HEK293 (cell line): ENCODE results near the gene ATP12A.
A peak's percentile ranks its signal among the peaks of the same experiment; 100 is the strongest.

Experiments
- CTCF ChIA-PET: fragments of 350-600 bp; formaldehyde crosslinking; extraction: SDS; loops from one replicate; lab custom pipeline; 2021; ENCODE audit warnings: antibody characterized with exemption; lab: Yijun Ruan, JAX
- POLR2A ChIA-PET: fragments of 300-600 bp; formaldehyde crosslinking; extraction: SDS; loops from one replicate; lab custom pipeline; 2020; ENCODE audit warnings: antibody characterized with exemption, inconsistent platforms; lab: Yijun Ruan, JAX
- H3K27ac ChIP-seq: fragments of 200-500 bp; sonication (Bioruptor generic); 2 replicates; pipeline ENCODE4 v1.5.1; 2014; ENCODE audit warnings: low read depth, low read length, control low read depth, inconsistent platforms; ENCODE audit errors: extremely low read depth
- H3K36me3 ChIP-seq, 2 experiments: fragments of 200-500 bp in 1 of 2; sonication (Bioruptor generic) in 1 of 2; 1 replicate in 1 of 2; 2 replicates in 1 of 2; pipeline ENCODE4 v1.5.1; 2014 to 2017; ENCODE audit warnings: inconsistent platforms in 2 of 2, low read length in 2 of 2; ENCODE audit not compliant: control insufficient read depth in 2 of 2, insufficient read depth in 1 of 2
- H3K4me1 ChIP-seq: fragments of 200-500 bp; sonication (Bioruptor generic); 2 replicates; pipeline ENCODE4 v1.5.1; 2014; ENCODE audit warnings: mild to moderate bottlenecking, low read length, inconsistent platforms; ENCODE audit not compliant: control insufficient read depth, insufficient read depth
- H3K4me3 ChIP-seq: 2 replicates; pipeline ENCODE4 v1.5.1; 2011; ENCODE audit warnings: low read depth, mild to moderate bottlenecking, control low read depth, low read length, moderate library complexity
- H3K9me3 ChIP-seq: fragments of 200-500 bp; sonication (Bioruptor generic); 2 replicates; pipeline ENCODE4 v1.5.1; 2014; ENCODE audit warnings: low read depth, low read length, inconsistent platforms; ENCODE audit not compliant: control insufficient read depth, insufficient read depth
- EGR2 ChIP-seq: fragments of 450-650 bp; formaldehyde crosslinking; IDR thresholded peaks from 2 replicates; pipeline ENCODE4 v1.5.1; 2016; ENCODE audit warnings: low read depth, missing biosample characterization, missing genetic modification characterization
- HOXD13 ChIP-seq: sonication (generic); formaldehyde crosslinking; IDR thresholded peaks from 2 replicates; pipeline ENCODE4 v1.8.0; 2022; ENCODE audit warnings: missing genetic modification reagents, borderline replicate concordance
- KLF16 ChIP-seq: fragments of 450-650 bp; formaldehyde crosslinking; IDR thresholded peaks from 2 replicates; pipeline ENCODE4 v1.5.1; 2017; ENCODE audit warnings: missing biosample characterization, missing genetic modification characterization
- KLF7 ChIP-seq: fragments of 450-650 bp; formaldehyde crosslinking; IDR thresholded peaks from 2 replicates; pipeline ENCODE4 v1.5.1; 2016; ENCODE audit warnings: missing biosample characterization, missing genetic modification characterization, borderline replicate concordance
- KLF8 ChIP-seq: fragments of 450-650 bp; formaldehyde crosslinking; IDR thresholded peaks from 2 replicates; pipeline ENCODE4 v1.5.1; 2016; ENCODE audit warnings: missing biosample characterization, missing genetic modification characterization
- OSR2 ChIP-seq: fragments of 450-650 bp; formaldehyde crosslinking; IDR thresholded peaks from 2 replicates; pipeline ENCODE4 v1.5.1; 2016; ENCODE audit warnings: missing biosample characterization, missing genetic modification characterization
- SP2 ChIP-seq: fragments of 450-650 bp; formaldehyde crosslinking; IDR thresholded peaks from 2 replicates; pipeline ENCODE4 v1.5.1; 2016; ENCODE audit warnings: missing biosample characterization, missing genetic modification characterization
- SP7 ChIP-seq: fragments of 450-650 bp; formaldehyde crosslinking; IDR thresholded peaks from 2 replicates; pipeline ENCODE4 v1.5.1; 2016; ENCODE audit warnings: missing biosample characterization, missing genetic modification characterization
- TCF7L2 ChIP-seq: IDR thresholded peaks from 2 replicates; pipeline ENCODE4 v1.6.1; 2011; ENCODE audit warnings: low read depth, mild to moderate bottlenecking, inconsistent platforms, low read length, moderate library complexity, borderline replicate concordance
- ZBTB48 ChIP-seq: fragments of 450-650 bp; formaldehyde crosslinking; IDR thresholded peaks from 2 replicates; pipeline ENCODE4 v1.5.1; 2016; ENCODE audit warnings: missing biosample characterization, missing genetic modification characterization
- ZNF221 ChIP-seq: fragments of 450-650 bp; formaldehyde crosslinking; IDR thresholded peaks from 2 replicates; pipeline ENCODE4 v1.5.1; 2017; ENCODE audit warnings: missing biosample characterization, missing genetic modification characterization, borderline replicate concordance
- ZNF335 ChIP-seq: fragments of 450-650 bp; formaldehyde crosslinking; conservative IDR thresholded peaks from 2 replicates; pipeline ENCODE4 v1.5.1; 2016; ENCODE audit warnings: missing biosample characterization, missing genetic modification characterization
- ZNF37A ChIP-seq: fragments of 450-650 bp; IDR thresholded peaks from 2 replicates; pipeline ENCODE4 v1.5.1; 2018; ENCODE audit warnings: missing biosample characterization, missing genetic modification characterization
- ZNF426 ChIP-seq: fragments of 450-650 bp; formaldehyde crosslinking; IDR thresholded peaks from 2 replicates; pipeline ENCODE4 v1.5.1; 2017; ENCODE audit warnings: missing biosample characterization, missing genetic modification characterization, mild to moderate bottlenecking, inconsistent platforms, moderate library complexity
- ZNF433 ChIP-seq: fragments of 450-650 bp; formaldehyde crosslinking; IDR thresholded peaks from 2 replicates; pipeline ENCODE4 v1.5.1; 2016; ENCODE audit warnings: missing biosample characterization, missing genetic modification characterization, low read depth
- ZNF501 ChIP-seq: fragments of 450-650 bp; formaldehyde crosslinking; IDR thresholded peaks from 2 replicates; pipeline ENCODE4 v1.5.1; 2016; ENCODE audit warnings: missing biosample characterization, missing genetic modification characterization
- ZNF585B ChIP-seq: fragments of 450-650 bp; formaldehyde crosslinking; IDR thresholded peaks from 2 replicates; pipeline ENCODE4 v1.5.1; 2016; ENCODE audit warnings: missing biosample characterization, missing genetic modification characterization
- ZNF610 ChIP-seq: fragments of 450-650 bp; formaldehyde crosslinking; IDR thresholded peaks from 2 replicates; pipeline ENCODE4 v1.5.1; 2016; ENCODE audit warnings: missing biosample characterization, missing genetic modification characterization, borderline replicate concordance
- ZNF629 ChIP-seq: fragments of 450-650 bp; formaldehyde crosslinking; IDR thresholded peaks from 2 replicates; pipeline ENCODE4 v1.5.1; 2017; ENCODE audit warnings: missing biosample characterization, missing genetic modification characterization
- ZNF677 ChIP-seq: fragments of 450-650 bp; IDR thresholded peaks from 2 replicates; pipeline ENCODE4 v1.5.0; 2018; ENCODE audit warnings: missing biosample characterization, mild to moderate bottlenecking, missing genetic modification characterization, moderate library complexity
- ZNF791 ChIP-seq: fragments of 450-650 bp; formaldehyde crosslinking; IDR thresholded peaks from 2 replicates; pipeline ENCODE4 v1.5.1; 2016; ENCODE audit warnings: missing biosample characterization, missing genetic modification characterization
- TF ChIP-seq, protein P1 (sequence below): fragments of 450-650 bp; formaldehyde crosslinking; IDR thresholded peaks from 2 replicates; pipeline ENCODE4 v1.5.1; 2017; ENCODE audit warnings: missing biosample characterization, missing genetic modification characterization
- TF ChIP-seq, protein P2 (sequence below): fragments of 450-650 bp; formaldehyde crosslinking; IDR thresholded peaks from 2 replicates; pipeline ENCODE4 v1.5.1; 2016; ENCODE audit warnings: missing biosample characterization, missing genetic modification characterization
- TF ChIP-seq, protein P3 (sequence below): fragments of 450-650 bp; IDR thresholded peaks from 2 replicates; pipeline ENCODE4 v1.5.1; 2018; ENCODE audit warnings: missing biosample characterization, missing genetic modification characterization
- TF ChIP-seq, protein P4 (sequence below): fragments of 450-650 bp; formaldehyde crosslinking; IDR thresholded peaks from 2 replicates; pipeline ENCODE4 v1.5.1; 2016; ENCODE audit warnings: missing biosample characterization, missing genetic modification characterization

ATP12A gene

DNA sequence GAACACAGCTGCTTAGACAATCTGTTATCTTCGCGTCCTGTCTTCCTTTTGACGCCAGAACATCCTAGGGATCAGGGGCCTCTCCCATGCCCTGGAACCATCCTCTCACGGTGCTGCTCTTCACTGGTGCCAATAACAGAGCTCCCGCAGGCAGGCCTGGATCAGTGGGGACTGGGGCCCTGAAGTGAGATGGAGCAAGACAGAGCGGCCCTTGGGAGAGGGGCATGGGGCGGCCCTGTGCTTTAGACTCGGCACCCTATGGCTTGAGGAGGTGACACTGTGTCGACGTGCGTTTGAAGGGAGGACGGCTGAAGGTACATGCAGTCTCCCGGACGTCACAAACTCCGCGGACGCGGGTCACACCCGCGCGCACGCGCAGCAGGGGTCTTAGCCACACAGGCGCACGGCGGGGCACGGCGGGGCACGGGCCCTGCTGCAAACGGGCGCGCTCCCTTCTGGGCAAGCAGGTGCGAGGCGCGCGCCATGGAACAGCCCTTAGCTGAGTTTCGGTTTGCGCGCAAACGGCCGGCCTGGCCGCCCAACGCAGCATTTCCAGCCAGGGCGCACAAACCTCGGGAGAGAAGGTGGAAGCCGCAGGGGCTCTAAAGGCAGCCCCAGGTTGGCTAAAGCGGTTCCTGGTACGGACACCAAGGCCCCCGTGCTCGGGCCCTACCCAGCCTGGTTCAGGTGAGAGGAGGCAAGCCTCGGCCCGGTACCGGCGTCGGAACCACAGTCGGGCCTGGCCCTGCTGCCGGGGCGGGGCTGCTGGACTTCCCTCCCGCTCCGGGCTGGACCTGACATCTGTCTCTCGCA, 67.2 kb downstream of the ATP12A start (continued):
- TF ChIP-seq ZNF629 (tag by site-specific recombination) (no peak), ZNF335 (peak; percentile 81), ZBTB48 (tag by site-specific recombination) (peak; percentile 38; the same call in 1 of the 2 replicates), KLF16 (tag by site-specific recombination) (no peak), KLF7 (tag by site-specific recombination) (no peak), HOXD13 (no peak), SP2 (tag by site-specific recombination) (no peak), ZNF677 (tag by site-specific recombination) (no peak), TCF7L2 (no peak), ZNF433 (no peak), SP7 (no peak)
- TF ChIP-seq, protein P1, sequence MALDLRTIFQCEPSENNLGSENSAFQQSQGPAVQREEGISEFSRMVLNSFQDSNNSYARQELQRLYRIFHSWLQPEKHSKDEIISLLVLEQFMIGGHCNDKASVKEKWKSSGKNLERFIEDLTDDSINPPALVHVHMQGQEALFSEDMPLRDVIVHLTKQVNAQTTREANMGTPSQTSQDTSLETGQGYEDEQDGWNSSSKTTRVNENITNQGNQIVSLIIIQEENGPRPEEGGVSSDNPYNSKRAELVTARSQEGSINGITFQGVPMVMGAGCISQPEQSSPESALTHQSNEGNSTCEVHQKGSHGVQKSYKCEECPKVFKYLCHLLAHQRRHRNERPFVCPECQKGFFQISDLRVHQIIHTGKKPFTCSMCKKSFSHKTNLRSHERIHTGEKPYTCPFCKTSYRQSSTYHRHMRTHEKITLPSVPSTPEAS (tag by site-specific recombination), result no peak

DNA sequence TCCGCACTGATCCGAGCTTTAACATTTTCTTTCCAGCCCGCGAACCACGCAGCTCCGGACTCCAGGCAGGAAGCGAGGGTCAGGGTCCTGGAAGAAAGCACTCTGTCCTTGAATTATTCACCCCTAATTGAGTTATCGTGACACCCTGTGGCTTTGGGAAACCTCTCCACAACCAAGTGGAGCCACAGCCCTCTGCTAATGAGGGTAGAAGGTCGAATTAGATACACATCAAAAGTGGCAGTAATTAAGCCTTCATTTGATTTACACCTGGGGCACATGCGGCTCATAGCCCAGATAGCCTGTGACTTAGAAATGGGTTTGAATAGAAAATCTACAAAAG, 67.8 kb downstream of the ATP12A start:
- CTCF ChIA-PET, result no interaction called here
- no peak overlapping the region for H3K4me3 ChIP-seq
- POLR2A ChIA-PET, result no interaction called here

More for the DNA sequence above, 67.8 kb downstream of the ATP12A start:
- H3K9me3 ChIP-seq, result no peaks in the 10 kb centered on the region
- TF ChIP-seq, protein P2, sequence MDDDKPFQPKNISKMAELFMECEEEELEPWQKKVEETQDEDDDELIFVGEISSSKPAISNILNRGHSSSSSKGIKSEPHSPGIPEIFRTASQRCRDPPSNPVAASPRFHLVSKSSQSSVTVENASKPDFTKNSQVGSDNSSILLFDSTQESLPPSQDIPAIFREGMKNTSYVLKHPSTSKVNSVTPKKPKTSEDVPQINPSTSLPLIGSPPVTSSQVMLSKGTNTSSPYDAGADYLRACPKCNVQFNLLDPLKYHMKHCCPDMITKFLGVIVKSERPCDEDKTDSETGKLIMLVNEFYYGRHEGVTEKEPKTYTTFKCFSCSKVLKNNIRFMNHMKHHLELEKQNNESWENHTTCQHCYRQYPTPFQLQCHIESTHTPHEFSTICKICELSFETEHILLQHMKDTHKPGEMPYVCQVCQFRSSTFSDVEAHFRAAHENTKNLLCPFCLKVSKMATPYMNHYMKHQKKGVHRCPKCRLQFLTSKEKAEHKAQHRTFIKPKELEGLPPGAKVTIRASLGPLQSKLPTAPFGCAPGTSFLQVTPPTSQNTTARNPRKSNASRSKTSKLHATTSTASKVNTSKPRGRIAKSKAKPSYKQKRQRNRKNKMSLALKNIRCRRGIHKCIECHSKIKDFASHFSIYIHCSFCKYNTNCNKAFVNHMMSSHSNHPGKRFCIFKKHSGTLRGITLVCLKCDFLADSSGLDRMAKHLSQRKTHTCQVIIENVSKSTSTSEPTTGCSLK (tag by site-specific recombination), result no peak
- TF ChIP-seq ZNF501 (no peak), OSR2 (no peak), ZNF221 (no peak), KLF8 (no peak), ZNF37A (tag by site-specific recombination) (no peak), ZNF426 (no peak), ZNF585B (tag by site-specific recombination) (no peak), ZNF791 (tag by site-specific recombination) (no peak), ZNF610 (tag by site-specific recombination) (no peak), EGR2 (tag by site-specific recombination) (no peak)
- TF ChIP-seq, protein P1 (tag by site-specific recombination), result no peak
- TF ChIP-seq, protein P3, sequence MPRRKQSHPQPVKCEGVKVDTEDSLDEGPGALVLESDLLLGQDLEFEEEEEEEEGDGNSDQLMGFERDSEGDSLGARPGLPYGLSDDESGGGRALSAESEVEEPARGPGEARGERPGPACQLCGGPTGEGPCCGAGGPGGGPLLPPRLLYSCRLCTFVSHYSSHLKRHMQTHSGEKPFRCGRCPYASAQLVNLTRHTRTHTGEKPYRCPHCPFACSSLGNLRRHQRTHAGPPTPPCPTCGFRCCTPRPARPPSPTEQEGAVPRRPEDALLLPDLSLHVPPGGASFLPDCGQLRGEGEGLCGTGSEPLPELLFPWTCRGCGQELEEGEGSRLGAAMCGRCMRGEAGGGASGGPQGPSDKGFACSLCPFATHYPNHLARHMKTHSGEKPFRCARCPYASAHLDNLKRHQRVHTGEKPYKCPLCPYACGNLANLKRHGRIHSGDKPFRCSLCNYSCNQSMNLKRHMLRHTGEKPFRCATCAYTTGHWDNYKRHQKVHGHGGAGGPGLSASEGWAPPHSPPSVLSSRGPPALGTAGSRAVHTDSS, result no peak
- TF ChIP-seq, protein P4, sequence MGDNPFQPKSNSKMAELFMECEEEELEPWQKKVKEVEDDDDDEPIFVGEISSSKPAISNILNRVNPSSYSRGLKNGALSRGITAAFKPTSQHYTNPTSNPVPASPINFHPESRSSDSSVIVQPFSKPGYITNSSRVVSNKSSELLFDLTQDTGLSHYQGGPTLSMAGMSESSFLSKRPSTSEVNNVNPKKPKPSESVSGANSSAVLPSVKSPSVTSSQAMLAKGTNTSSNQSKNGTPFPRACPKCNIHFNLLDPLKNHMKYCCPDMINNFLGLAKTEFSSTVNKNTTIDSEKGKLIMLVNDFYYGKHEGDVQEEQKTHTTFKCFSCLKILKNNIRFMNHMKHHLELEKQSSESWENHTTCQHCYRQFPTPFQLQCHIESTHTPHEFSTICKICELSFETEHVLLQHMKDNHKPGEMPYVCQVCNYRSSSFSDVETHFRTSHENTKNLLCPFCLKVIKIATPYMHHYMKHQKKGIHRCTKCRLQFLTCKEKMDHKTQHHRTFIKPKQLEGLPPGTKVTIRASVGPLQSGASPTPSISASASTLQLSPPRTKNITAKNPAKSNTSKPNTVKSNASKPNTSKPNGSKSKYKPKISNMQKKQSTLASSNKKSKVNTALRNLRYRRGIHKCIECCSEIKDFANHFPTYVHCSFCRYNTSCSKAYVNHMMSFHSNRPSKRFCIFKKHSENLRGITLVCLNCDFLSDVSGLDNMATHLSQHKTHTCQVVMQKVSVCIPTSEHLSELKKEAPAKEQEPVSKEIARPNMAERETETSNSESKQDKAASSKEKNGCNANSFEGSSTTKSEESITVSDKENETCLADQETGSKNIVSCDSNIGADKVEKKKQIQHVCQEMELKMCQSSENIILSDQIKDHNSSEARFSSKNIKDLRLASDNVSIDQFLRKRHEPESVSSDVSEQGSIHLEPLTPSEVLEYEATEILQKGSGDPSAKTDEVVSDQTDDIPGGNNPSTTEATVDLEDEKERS (tag by site-specific recombination), result no peak
- H3K4me1 ChIP-seq, result no peaks in the 10 kb centered on the region
- H3K36me3 ChIP-seq, result no peaks in the 10 kb centered on the region
- no peak overlapping the region for H3K27ac ChIP-seq
